ENCODE results near the gene SUMF2. TPM values are rescaled to one million over a fixed set of nuclear protein-coding genes. Genes with fewer than 3 reads are reported as not detected.

Gene SUMF2
- total and polyA plus RNA-seq, 2 donors (not counting 3 experiments of a cell fraction or from before 2014, with no cell fraction given) = 91.3 to 110 TPM

DNA sequence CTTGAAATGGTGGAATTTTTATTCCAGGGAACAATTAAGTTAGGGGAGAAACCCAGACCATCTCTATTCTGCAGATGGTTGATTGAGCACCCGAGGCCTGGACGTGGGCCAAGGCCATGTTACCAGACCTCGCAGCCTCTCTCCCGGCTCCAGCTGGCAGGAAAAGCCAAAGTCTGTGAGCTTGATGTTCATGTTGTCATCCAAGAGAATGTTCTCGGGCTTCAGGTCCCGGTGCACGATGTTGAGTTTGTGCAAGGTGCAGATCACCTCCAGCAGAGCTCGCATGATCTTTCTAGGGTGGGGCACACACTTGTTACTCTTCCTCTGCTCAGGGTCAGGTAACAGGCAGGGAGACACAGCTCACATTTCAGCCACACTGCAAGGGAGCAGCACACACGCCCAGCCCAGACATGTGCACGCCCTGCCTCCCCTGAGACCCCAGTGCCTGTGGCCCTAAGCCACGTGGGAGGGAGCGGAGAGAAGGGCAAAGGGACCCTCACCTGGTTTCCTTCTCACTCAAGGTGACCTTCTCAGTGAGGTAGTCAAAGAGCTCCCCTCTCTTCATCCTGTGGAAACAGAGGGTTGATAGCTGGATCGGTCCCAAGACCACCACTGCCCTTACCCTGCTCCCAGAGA lies 19.2 kb downstream of the SUMF2 start:
- ChIA-PET CTCF (interaction anchor here (0.8 to 3.7 kb wide), 3 partner anchors 9 to 442 kb away, joined by 4 to 15 read pairs (median 7); partner anchors contain the start of gene PHKG1), POLR2A (no interaction called here)
- H3K9me1 ChIP-seq (replicated peaks; ENCODE audit: control insufficient read depth, extremely low read depth, insufficient read depth, low read length) = no peaks in the 10 kb centered on the region
- dilution Hi-C loops (cut with MboI; ENCODE audit: extremely low pct_ligation_motif_present, low sequenced_read_pairs) (no loop called here), intact Hi-C loops (cut with micrococcal nuclease) (no loop called here)
- H4K20me1 ChIP-seq (replicated peaks; ENCODE audit: control insufficient read depth, extremely low read depth, insufficient read depth, low read length) = no peaks in the 10 kb centered on the region
- no peaks in the 10 kb centered on the region for H3K27me3 ChIP-seq (ENCODE audit: control insufficient read depth in 2 of 2, insufficient read depth in 2 of 2, low read length in 2 of 2)
- no peaks in the 10 kb centered on the region for H3K9me3 ChIP-seq (replicated peaks; ENCODE audit: control insufficient read depth, insufficient read depth, low read length)
- H3K79me2 ChIP-seq (ENCODE audit: control insufficient read depth, insufficient read depth, low read length) = no peaks in the 10 kb centered on the region
- peaks cover 0 to 2% of the 10 kb centered on the region in 2 experiments for H3K36me3 ChIP-seq (ENCODE audit: control insufficient read depth in 2 of 2, extremely low read depth in 1 of 2, insufficient read depth in 2 of 2, low read length in 2 of 2)
- no peak overlapping the region for H3K4me2 ChIP-seq (ENCODE audit: insufficient read depth, low read length)
- FAIRE-seq = no peak
- no TSS peak for BruUV-seq (replicated peaks)
- no peak overlapping the region for H3K4me3 ChIP-seq (replicated peaks in 1 of 3; ENCODE audit: insufficient read depth in 1 of 3, low read depth in 1 of 3, low read length in 3 of 3)
- H2AFZ ChIP-seq (ENCODE audit: low read depth, low read length) = no peak overlapping the region
- H3K9ac ChIP-seq (replicated peaks; ENCODE audit: extremely low read depth, insufficient read depth, low read length) = no peak overlapping the region
- TF ChIP-seq GATA2 (IDR thresholded peaks at IDR 0.05; ENCODE audit: insufficient read depth, insufficient read length, low read depth, low read length) (no peak), JUN (IDR thresholded peaks at IDR 0.05; ENCODE audit: borderline replicate concordance, insufficient read depth, insufficient read length, low read depth) (no peak), EZH2 (IDR thresholded peaks at IDR 0.05; ENCODE audit: borderline replicate concordance, low read depth, low read length, severe bottlenecking) (no peak), FOS (IDR thresholded peaks at IDR 0.05; ENCODE audit: borderline replicate concordance, insufficient read depth, low read length) (no peak), POLR2AphosphoS5 (IDR thresholded peaks at IDR 0.05; ENCODE audit: insufficient read depth, low read depth, low read length) (no peak), MYC (IDR thresholded peaks at IDR 0.05; ENCODE audit: low read depth, low read length) (no peak), POLR2A (IDR thresholded peaks at IDR 0.05; ENCODE audit: low read depth, low read length) (no peak)
- TF ChIP-seq, protein P1, sequence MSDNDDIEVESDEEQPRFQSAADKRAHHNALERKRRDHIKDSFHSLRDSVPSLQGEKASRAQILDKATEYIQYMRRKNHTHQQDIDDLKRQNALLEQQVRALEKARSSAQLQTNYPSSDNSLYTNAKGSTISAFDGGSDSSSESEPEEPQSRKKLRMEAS (IDR thresholded peaks at IDR 0.05; ENCODE audit: insufficient read depth, insufficient read length) = no peak
- DNase-seq (ENCODE audit: low read depth, low spot score) = peak; percentile 42
- H3K27ac ChIP-seq (ENCODE audit: insufficient read depth, low read depth, low read length) = no peak overlapping the region
- peaks cover 21% of the 10 kb centered on the region for H3K4me1 ChIP-seq (ENCODE audit: control insufficient read depth, extremely low read depth, insufficient read depth, low read length)
